SK-N-SH (cell line): ENCODE data around the gene KRT17.
"Not testable (repeated sequence)": the region's sequence is repeated elsewhere in the genome, so short reads cannot be mapped to it uniquely, and the experiment has no call there.

Source experiments
- ELF1 ChIP-seq: IDR thresholded peaks from 2 replicates; pipeline ENCODE4 v1.4.0; 2012
- EP300 ChIP-seq, 2 experiments: IDR thresholded peaks; 2 replicates each; pipeline versions ENCODE4 v1.4.0 to v1.6.1; 2012; ENCODE audit warnings: borderline replicate concordance in 1 of 2, low read depth in 1 of 2, low read length in 1 of 2
- JUND ChIP-seq: IDR thresholded peaks from 2 replicates; pipeline ENCODE4 v1.4.0; 2012
- MXI1 ChIP-seq: IDR thresholded peaks from 2 replicates; pipeline ENCODE4 v1.6.1; 2012; ENCODE audit warnings: mild to moderate bottlenecking, low read depth, low read length, improper control_type of control experiment
- RFX5 ChIP-seq: IDR thresholded peaks from 2 replicates; pipeline ENCODE4 v1.6.1; 2012; ENCODE audit warnings: mild to moderate bottlenecking, improper control_type of control experiment, low read length
- SMC3 ChIP-seq: IDR thresholded peaks from 2 replicates; pipeline ENCODE4 v1.6.1; 2012; ENCODE audit warnings: low read depth, low read length, improper control_type of control experiment
- TAF1 ChIP-seq: IDR thresholded peaks from 2 replicates; pipeline ENCODE4 v1.6.1; 2012; ENCODE audit warnings: low read depth, mild to moderate bottlenecking, low read length, moderate library complexity, borderline replicate concordance
- TF ChIP-seq, protein P1 (sequence below): fragments of 200-600 bp; sonication (generic); IDR thresholded peaks from 2 replicates; pipeline ENCODE4 v1.6.1; 2017; ENCODE audit warnings: antibody characterized with exemption, mild to moderate bottlenecking, moderate library complexity
- TF ChIP-seq, protein P2 (sequence below): IDR thresholded peaks from 2 replicates; pipeline ENCODE4 v1.4.0; 2012; ENCODE audit warnings: low read depth, borderline replicate concordance

DNA sequence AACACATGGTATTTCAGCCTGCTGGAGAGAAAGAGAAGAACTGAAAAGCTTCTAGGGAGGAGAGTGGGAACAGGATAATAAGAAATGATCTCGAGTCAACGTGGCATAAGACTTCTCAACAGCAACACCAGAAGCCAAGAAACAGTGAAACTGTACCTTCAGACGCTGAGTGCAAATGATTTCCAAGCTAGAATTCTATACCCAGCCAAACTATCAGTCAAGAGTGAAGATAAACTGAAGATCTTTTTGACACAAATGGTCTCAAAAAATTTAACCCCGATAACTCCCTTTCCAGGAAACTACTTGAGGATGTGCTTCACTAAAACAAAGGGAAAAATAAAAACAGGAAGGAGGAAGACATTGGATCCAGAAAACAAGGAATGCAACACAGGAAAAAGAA, 17.4 kb downstream of the KRT17 start:
- TF ChIP-seq RFX5; MXI1; JUND; SMC3; EP300 (IDR thresholded peaks at IDR 0.05; ENCODE audit: borderline replicate concordance in 1 of 2, low read depth in 1 of 2, low read length in 1 of 2); ELF1; TAF1: not testable (repeated sequence)
- TF ChIP-seq, protein P1, sequence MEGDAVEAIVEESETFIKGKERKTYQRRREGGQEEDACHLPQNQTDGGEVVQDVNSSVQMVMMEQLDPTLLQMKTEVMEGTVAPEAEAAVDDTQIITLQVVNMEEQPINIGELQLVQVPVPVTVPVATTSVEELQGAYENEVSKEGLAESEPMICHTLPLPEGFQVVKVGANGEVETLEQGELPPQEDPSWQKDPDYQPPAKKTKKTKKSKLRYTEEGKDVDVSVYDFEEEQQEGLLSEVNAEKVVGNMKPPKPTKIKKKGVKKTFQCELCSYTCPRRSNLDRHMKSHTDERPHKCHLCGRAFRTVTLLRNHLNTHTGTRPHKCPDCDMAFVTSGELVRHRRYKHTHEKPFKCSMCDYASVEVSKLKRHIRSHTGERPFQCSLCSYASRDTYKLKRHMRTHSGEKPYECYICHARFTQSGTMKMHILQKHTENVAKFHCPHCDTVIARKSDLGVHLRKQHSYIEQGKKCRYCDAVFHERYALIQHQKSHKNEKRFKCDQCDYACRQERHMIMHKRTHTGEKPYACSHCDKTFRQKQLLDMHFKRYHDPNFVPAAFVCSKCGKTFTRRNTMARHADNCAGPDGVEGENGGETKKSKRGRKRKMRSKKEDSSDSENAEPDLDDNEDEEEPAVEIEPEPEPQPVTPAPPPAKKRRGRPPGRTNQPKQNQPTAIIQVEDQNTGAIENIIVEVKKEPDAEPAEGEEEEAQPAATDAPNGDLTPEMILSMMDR = not testable (repeated sequence)
- TF ChIP-seq, protein P2, sequence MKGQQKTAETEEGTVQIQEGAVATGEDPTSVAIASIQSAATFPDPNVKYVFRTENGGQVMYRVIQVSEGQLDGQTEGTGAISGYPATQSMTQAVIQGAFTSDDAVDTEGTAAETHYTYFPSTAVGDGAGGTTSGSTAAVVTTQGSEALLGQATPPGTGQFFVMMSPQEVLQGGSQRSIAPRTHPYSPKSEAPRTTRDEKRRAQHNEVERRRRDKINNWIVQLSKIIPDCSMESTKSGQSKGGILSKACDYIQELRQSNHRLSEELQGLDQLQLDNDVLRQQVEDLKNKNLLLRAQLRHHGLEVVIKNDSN = not testable (repeated sequence)
